K562 (cell line): ENCODE data around the gene E2F1. TPM values are rescaled to one million over a fixed set of nuclear protein-coding genes. Genes with fewer than 3 reads are reported as not detected.

Source experiments
- ADNP ChIP-seq: fragments of 200-800 bp; sonication (Bioruptor generic); IDR thresholded peaks from 2 replicates; pipeline ENCODE4 v1.6.1; 2016; ENCODE audit warnings: missing genetic modification characterization, missing compliant biosample characterization
- C11orf30 ChIP-seq: fragments of 450-650 bp; IDR thresholded peaks from 2 replicates; pipeline ENCODE4 v1.6.1; 2016; ENCODE audit warnings: low read depth, mild to moderate bottlenecking
- CBX2 ChIP-seq: fragments of 200-600 bp; sonication (generic); IDR thresholded peaks from one replicate; pipeline ENCODE4 v1.6.1; 2012; ENCODE audit warnings: mild to moderate bottlenecking, low read length, inconsistent platforms; ENCODE audit not compliant: insufficient read depth, poor library complexity, severe bottlenecking
- GABPB1 ChIP-seq: sonication (generic); formaldehyde crosslinking; IDR thresholded peaks from 2 replicates; pipeline ENCODE4 v1.8.0; 2022; ENCODE audit warnings: mild to moderate bottlenecking, missing genetic modification reagents
- GATA2 ChIP-seq: sonication (generic); formaldehyde crosslinking; IDR thresholded peaks from 2 replicates; pipeline ENCODE4 v1.4.0; 2020; ENCODE audit warnings: mild to moderate bottlenecking, missing genetic modification reagents
- HMG20A ChIP-seq: fragments of 450-650 bp; formaldehyde crosslinking; conservative IDR thresholded peaks from 2 replicates; pipeline ENCODE4 v1.4.0; 2020; ENCODE audit warnings: mild to moderate bottlenecking, mixed read lengths
- HNRNPUL1 ChIP-seq: fragments of 200-400 bp; formaldehyde crosslinking; IDR thresholded peaks from 2 replicates; pipeline ENCODE4 v1.6.1; 2017; ENCODE audit warnings: low read length
- JUNB ChIP-seq: fragments of 450-650 bp; formaldehyde crosslinking; conservative IDR thresholded peaks from 2 replicates; pipeline ENCODE4 v1.4.0; 2020; ENCODE audit warnings: mild to moderate bottlenecking
- KAT7 ChIP-seq: sonication (generic); formaldehyde crosslinking; IDR thresholded peaks from 2 replicates; pipeline ENCODE4 v1.8.0; 2022; ENCODE audit warnings: missing genetic modification reagents, mild to moderate bottlenecking, borderline replicate concordance
- KAT8 ChIP-seq: fragments of 450-650 bp; IDR thresholded peaks from 2 replicates; pipeline ENCODE4 v1.6.1; 2016; ENCODE audit warnings: low read depth, mild to moderate bottlenecking
- KLF10 ChIP-seq: fragments of 250-450 bp; sonication (Bioruptor Pico); IDR thresholded peaks from 2 replicates; pipeline ENCODE4 v1.6.1; 2021; ENCODE audit warnings: matching md5 sums
- KLF13 ChIP-seq: fragments of 450-650 bp; IDR thresholded peaks from 2 replicates; pipeline ENCODE4 v1.6.1; 2016; ENCODE audit warnings: missing genetic modification characterization, low read depth, mild to moderate bottlenecking, missing compliant biosample characterization, moderate library complexity, borderline replicate concordance
- LARP7 ChIP-seq: fragments of 450-650 bp; IDR thresholded peaks from 2 replicates; pipeline ENCODE4 v1.6.1; 2016
- NFIC ChIP-seq: fragments of 450-650 bp; IDR thresholded peaks from 2 replicates; pipeline ENCODE4 v1.6.1; 2017; ENCODE audit warnings: mild to moderate bottlenecking, inconsistent platforms
- NR2C2 ChIP-seq, 2 experiments: fragments of 200-800 bp in 1 of 2; sonication (Bioruptor generic) in 1 of 2; sonication (generic) in 1 of 2; formaldehyde crosslinking in 1 of 2; IDR thresholded peaks; 2 replicates each; pipeline versions ENCODE4 v1.6.1 to v1.8.0; 2016 to 2022; ENCODE audit warnings: mild to moderate bottlenecking in 1 of 2, missing compliant biosample characterization in 1 of 2, missing genetic modification characterization in 1 of 2, missing genetic modification reagents in 1 of 2
- PCBP1 ChIP-seq: fragments of 200-400 bp; formaldehyde crosslinking; IDR thresholded peaks from 2 replicates; pipeline ENCODE4 v1.6.1; 2018; ENCODE audit warnings: mild to moderate bottlenecking, low read depth, low read length; ENCODE audit not compliant: poor library complexity, severe bottlenecking
- RAD51 ChIP-seq: fragments of 450-650 bp; IDR thresholded peaks from 2 replicates; pipeline ENCODE4 v1.7.1; 2016; ENCODE audit warnings: low read depth, mild to moderate bottlenecking, borderline replicate concordance
- RBFOX2 ChIP-seq: fragments of 200-400 bp; formaldehyde crosslinking; IDR thresholded peaks from 2 replicates; pipeline ENCODE4 v1.6.1; 2017; ENCODE audit warnings: low read depth, mild to moderate bottlenecking, low read length, moderate library complexity
- SETDB1 ChIP-seq: IDR thresholded peaks from one replicate; pipeline ENCODE4 v1.6.1; 2012; ENCODE audit warnings: low read length, control low read depth, inconsistent platforms
- SLC30A9 ChIP-seq: fragments of 250-450 bp; sonication (Bioruptor Pico); IDR thresholded peaks from 2 replicates; pipeline ENCODE4 v1.8.0; 2022; ENCODE audit warnings: mild to moderate bottlenecking, moderate library complexity
- SREBF1 ChIP-seq: fragments of 150-350 bp; IDR thresholded peaks from 2 replicates; pipeline ENCODE4 v1.6.1; 2014; ENCODE audit warnings: antibody characterized with exemption, low read depth, low read length, borderline replicate concordance
- TEAD4 ChIP-seq, 2 experiments: sonication (generic) in 1 of 2; formaldehyde crosslinking in 1 of 2; IDR thresholded peaks; 2 replicates each; pipeline versions ENCODE4 v1.6.1 to v1.8.0; 2012 to 2022; ENCODE audit warnings: borderline replicate concordance in 1 of 2, inconsistent platforms in 1 of 2, low read length in 1 of 2, mild to moderate bottlenecking in 1 of 2, missing genetic modification reagents in 1 of 2
- ZBTB33 ChIP-seq: sonication (generic); formaldehyde crosslinking; IDR thresholded peaks from 2 replicates; pipeline ENCODE4 v1.8.1; 2023; ENCODE audit warnings: mild to moderate bottlenecking, missing genetic modification reagents
- ZFX ChIP-seq: sonication (generic); formaldehyde crosslinking; IDR thresholded peaks from 2 replicates; pipeline ENCODE4 v1.8.0; 2022; ENCODE audit warnings: mild to moderate bottlenecking, missing genetic modification reagents, moderate library complexity
- ZNF134 ChIP-seq: fragments of 250-450 bp; sonication (Bioruptor Pico); conservative IDR thresholded peaks from 2 replicates; pipeline ENCODE4 v1.4.0; 2020
- ZNF174 ChIP-seq: fragments of 250-450 bp; sonication (Bioruptor Pico); IDR thresholded peaks from 2 replicates; pipeline ENCODE4 v1.4.0; 2020; ENCODE audit warnings: mild to moderate bottlenecking
- polyA plus RNA-seq, 8 experiments: library from polyadenylated mRNA; depleted of rRNA in 4 of 8; stranded (reverse) in 5 of 8; unstranded in 3 of 8; fragments of >200 nt; fragmentation: Nextera tagmentation in 2 of 8; fragmentation: Illumina TruSeq in 1 of 8; extraction: Ambion mirVana in 2 of 8; extraction: Trizol in 1 of 8; gene quantifications; 2 replicates each; pipeline versions ENCODE4 v1.2.1 to v1.2.3, GENCODE V29; 2011 to 2014; ENCODE audit warnings: inconsistent platforms in 1 of 8, missing spikeins in 1 of 8
- total RNA-seq, 7 experiments: library from RNA; depleted of rRNA in 6 of 7; stranded (reverse); fragments of >200 nt in 6 of 7; fragmentation: Illumina TruSeq in 2 of 7; extraction: Trizol in 2 of 7; gene quantifications; 2 replicates each; pipeline versions ENCODE4 v1.2.1 to v1.2.3, GENCODE V29; 2011 to 2021; ENCODE audit warnings: low replicate concordance in 1 of 7
- TF ChIP-seq, protein P1 (sequence below): fragments of 450-650 bp; formaldehyde crosslinking; IDR thresholded peaks from 2 replicates; pipeline ENCODE4 v1.4.0; 2022; ENCODE audit warnings: missing genetic modification characterization

The E2F1 gene
- total and polyA plus RNA-seq, 9 of the 15 experiments (the other 6 are each of a cell fraction or from before 2014, with no cell fraction given): 0.14 to 30.6 (median 13.1) TPM

DNA sequence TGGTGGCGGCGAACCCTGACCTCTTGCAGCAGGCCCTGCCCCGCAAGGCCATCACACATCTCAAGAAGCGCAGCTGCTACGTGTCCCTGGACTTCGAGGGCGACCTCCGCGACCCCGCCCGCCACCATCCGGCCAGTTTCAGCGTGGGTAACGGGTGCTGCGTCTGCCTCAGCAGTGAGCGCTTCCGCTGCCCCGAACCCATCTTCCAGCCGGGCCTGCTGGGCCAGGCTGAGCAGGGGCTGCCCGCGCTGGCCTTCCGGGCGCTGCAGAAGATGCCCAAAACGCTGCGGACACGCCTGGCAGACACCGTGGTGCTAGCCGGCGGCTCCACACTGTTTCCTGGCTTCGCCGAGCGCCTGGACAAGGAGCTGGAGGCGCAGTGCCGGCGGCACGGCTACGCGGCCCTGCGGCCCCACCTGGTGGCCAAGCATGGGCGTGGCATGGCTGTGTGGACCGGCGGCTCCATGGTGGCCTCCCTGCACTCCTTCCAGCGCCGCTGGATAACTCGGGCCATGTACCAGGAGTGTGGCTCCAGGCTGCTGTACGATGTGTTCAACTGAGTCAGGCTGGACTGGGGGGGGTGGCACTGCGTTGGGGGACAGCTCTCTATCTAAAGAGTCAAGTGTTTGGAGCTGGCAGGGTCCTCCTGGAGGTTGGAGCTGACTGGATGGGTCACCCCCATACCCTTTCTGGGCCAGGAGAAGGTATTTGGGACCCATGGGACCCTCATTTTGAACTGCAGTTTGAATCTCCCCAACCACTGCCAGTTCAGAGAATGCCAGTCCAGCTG lies 18.3 kb downstream of the E2F1 start (continued):
- TF ChIP-seq GATA2 (CRISPR knock-in tag) (no peak), C11orf30 (no peak), KAT8 (no peak), ZFX (no peak), SREBF1 (no peak), KLF13 (tag) (no peak), SLC30A9 (no peak), TEAD4 (IDR thresholded peaks at IDR 0.05; ENCODE audit: low read length) (no peak), TEAD4 (CRISPR knock-in tag; IDR thresholded peaks at IDR 0.05; ENCODE audit: borderline replicate concordance) (0 out of 2 replicates have a peak, but pooled peaks have one; percentile 33), LARP7 (no peak), NFIC (peak; percentile 43), ZNF134 (CRISPR knock-in tag) (no peak), JUNB (CRISPR knock-in tag) (no peak), HMG20A (no peak), HNRNPUL1 (no peak), CBX2 (no peak), RBFOX2 (peak; percentile 51), SETDB1 (no peak), KAT7 (CRISPR knock-in tag) (0 out of 2 replicates have a peak, but pooled peaks have one; percentile 30), ADNP (no peak), KLF10 (no peak), NR2C2 (CRISPR knock-in tag; IDR thresholded peaks at IDR 0.05) (0 out of 2 replicates have a peak, but pooled peaks have one; percentile 47), NR2C2 (tag; IDR thresholded peaks at IDR 0.05) (no peak), GABPB1 (CRISPR knock-in tag) (0 out of 2 replicates have a peak, but pooled peaks have one; percentile 18), ZBTB33 (CRISPR knock-in tag) (peak; percentile 100), RAD51 (peak; percentile 14; the same call in 1 of the 2 replicates), PCBP1 (peak; percentile 54), ZNF174 (CRISPR knock-in tag) (no peak)
- TF ChIP-seq, protein P1, sequence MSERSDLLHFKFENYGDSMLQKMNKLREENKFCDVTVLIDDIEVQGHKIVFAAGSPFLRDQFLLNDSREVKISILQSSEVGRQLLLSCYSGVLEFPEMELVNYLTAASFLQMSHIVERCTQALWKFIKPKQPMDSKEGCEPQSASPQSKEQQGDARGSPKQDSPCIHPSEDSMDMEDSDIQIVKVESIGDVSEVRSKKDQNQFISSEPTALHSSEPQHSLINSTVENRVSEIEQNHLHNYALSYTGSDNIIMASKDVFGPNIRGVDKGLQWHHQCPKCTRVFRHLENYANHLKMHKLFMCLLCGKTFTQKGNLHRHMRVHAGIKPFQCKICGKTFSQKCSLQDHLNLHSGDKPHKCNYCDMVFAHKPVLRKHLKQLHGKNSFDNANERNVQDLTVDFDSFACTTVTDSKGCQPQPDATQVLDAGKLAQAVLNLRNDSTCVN (CRISPR knock-in tag): no peak
